T1000 (cell line): ENCODE results near the gene RFX4.

Experiments used
- DNase-seq: peaks from one replicate; lab custom pipeline; 2025; ENCODE audit warnings: mixed read lengths; lab: John Stamatoyannopoulos, UW

The RFX4 gene

GRCh38 chr12:106582641-106583230, at the start of gene RFX4:
TSS of gene RFX4 (plus strand) at chr12:106583004. CDS start at chr12:106583321, 317 bp downstream.
- no peak for DNase-seq

GRCh38 chr12:106541201-106541600, 41.6 kb upstream of the RFX4 start:
- DNase-seq = no peak

GRCh38 chr12:106551410-106551809, 31.4 kb upstream of the RFX4 start:
- DNase-seq = no peak

- no peak for DNase-seq
These were observed 30.6 kb upstream of the RFX4 start for GRCh38 chr12:106552228-106552627.

- no peak for DNase-seq
These were observed 18.0 kb upstream of the RFX4 start for GRCh38 chr12:106564678-106565329.

- DNase-seq = no peak
These were observed 16.0 kb upstream of the RFX4 start for GRCh38 chr12:106566771-106567170.

- DNase-seq = no peak
These were observed 9.6 kb upstream of the RFX4 start for GRCh38 chr12:106573239-106573638.

GRCh38 chr12:106576848-106577247, 6.0 kb upstream of the RFX4 start:
- DNase-seq = no peak

GRCh38 chr12:106580671-106581508, 1.9 kb upstream of the RFX4 start:
- DNase-seq = no peak

- DNase-seq = no peak
These were observed 1.1 kb upstream of the RFX4 start for GRCh38 chr12:106581543-106582248.

- DNase-seq = no peak
These were observed 584 bp upstream of the RFX4 start for GRCh38 chr12:106582249-106582591.

DNA sequence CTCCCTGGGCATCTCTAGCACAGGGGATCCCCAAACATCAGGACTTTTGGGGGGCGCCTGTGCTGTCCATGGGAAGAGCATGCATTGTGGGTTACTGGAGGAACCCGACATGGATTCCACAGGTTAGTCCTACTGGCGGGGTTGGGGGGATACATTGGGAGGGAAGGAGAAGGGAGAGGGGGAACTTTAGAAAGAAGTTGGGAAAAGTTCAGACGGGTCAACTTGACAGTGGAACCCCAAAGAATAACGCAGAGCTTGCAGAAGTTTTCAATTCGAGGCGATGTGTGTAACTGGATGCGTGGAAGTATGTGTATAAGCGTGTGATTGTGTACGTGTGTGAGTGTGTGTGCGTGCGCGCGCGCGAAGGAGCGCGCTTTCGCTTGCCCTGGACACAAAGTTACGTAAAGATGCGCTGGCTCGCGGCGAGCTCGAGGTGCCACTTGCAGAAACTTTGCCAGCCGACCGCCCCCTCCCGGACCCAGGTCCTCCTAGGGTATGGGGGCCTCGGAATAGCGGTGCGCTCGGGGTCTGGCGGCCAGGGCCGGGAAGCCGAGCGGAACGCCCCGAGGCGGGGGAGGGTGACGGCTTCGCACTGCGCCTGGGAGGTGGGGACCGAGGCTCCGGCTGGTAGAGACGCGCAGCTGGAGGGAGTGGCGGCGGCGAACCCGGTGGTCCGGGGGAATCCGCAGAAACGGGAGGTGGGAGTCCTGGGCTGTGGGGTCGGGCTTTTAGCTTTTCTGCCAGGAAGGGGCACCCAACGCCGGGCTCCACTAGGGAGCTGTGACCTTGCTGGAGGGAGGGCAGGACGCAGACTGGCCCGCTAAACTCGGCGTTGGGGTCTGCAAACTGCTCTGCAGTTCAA, 669 bp downstream of the RFX4 start:
- no peak for DNase-seq

GRCh38 chr12:106584104-106585064, 1.6 kb downstream of the RFX4 start:
- DNase-seq = no peak

GRCh38 chr12:106585105-106585520, 2.3 kb downstream of the RFX4 start:
- DNase-seq = no peak

DNA sequence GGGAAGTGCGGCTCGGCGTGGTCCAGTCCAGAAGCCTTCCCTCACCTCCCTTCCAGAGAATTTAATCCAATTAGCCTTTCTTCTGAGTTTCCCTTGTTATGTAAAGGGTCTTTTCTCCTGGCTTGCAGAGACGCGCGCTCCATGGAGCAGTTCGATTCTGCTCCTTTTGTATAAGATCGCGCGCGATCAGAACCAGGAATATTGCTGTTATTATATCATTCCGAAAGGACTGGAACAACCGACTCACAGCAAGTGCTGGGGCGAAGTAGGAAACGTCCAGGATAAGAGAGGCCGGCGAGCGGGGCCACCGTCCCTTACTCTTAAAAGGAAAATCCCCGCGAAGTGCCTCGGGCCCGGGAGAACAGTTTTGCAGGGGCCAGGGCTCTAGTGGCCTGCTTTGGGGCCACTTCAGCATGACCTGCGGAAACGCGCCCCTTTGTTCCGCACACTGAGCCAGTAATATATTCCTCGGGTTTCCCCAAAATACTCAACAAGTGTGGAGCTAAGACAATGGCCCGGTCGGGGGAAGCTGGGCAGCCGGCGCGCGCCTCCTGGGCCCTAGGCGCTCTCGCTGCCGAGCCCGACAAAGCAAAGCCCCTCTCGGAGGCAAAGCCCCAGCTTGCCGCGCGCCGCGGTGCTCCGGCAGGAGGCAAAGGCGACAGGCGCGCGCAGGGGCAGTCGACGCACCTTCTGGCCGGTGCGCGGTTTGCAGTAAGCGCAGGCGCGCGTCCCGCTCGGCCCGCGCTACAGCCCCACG, 2.9 kb downstream of the RFX4 start:
- DNase-seq = no peak

- DNase-seq = no peak
These were observed 3.5 kb downstream of the RFX4 start for GRCh38 chr12:106586278-106586802.

DNA sequence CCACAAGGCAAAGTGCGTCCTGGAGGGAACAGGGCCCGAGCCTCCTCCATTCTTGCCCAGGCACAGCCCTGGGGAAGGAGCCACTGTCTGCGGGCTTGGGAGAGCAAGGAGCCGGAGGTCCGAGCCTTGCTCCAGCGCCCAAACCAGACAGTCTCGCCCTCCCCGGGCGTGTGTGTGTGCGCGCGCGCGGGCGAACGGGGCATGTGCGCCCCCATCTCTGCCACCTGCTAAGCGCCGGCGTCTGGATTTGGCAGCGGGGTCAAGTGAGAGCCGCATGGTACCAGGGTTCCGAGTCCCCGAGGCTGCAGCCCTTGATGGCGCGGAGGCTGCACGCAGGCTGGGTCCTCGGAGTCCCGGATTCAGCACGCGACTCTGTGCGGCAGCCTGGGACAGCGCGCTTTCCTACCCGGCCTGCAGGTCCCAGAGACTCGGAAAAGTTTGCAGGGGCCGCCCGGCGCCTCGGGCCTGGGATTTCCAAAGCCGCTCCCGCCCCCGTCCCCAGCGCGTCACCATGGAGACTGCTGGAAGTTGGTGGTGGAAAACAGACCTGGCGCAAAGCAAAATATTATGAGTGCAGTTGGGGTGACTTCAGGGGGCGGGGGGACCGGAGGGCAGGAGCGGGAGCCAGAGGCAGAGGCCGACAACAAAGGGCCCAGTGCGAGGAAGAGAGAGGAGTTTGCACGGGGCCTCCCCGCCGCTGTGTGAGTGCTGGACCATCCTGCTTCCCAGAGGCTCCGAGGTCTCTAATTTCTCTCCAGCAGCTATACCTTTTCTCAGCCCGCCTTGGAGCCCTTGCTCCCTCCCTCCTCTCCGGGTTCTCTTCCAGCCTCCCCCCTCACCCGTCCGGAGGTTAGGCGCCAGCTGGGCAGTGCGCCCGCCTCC, 4.2 kb downstream of the RFX4 start:
- no peak for DNase-seq

GRCh38 chr12:106588771-106589170, 6.0 kb downstream of the RFX4 start:
- DNase-seq = no peak
